Lower lobe of right lung (tissue), 2 donors: ENCODE results near the gene PRDM15. TPM values are rescaled to one million over a fixed set of nuclear protein-coding genes. Genes with fewer than 3 reads are reported as not detected.

Experiments
- ATAC-seq, 2 donors: fragments of 200-7000 bp; cut with Tn5 transposase; one replicate each; pipeline ENCODE4 v1.9.1; 2020 to 2022; ENCODE audit warnings: mild to moderate bottlenecking in 2 of 2, moderate library complexity in 2 of 2
- DNase-seq: peaks from one replicate; pipeline ENCODE4 v3.0.0-alpha.2; 2020
- H3K27ac ChIP-seq: fragments of 200-600 bp; one replicate; pipeline ENCODE4 v1.8.0; 2022
- H3K27me3 ChIP-seq: fragments of 200-600 bp; one replicate; pipeline ENCODE4 v1.8.0; 2022; ENCODE audit warnings: low read depth
- H3K36me3 ChIP-seq: fragments of 200-600 bp; one replicate; pipeline ENCODE4 v1.8.0; 2022; ENCODE audit warnings: mild to moderate bottlenecking
- H3K4me1 ChIP-seq: fragments of 200-600 bp; one replicate; pipeline ENCODE4 v1.8.0; 2022
- H3K4me3 ChIP-seq: fragments of 200-600 bp; one replicate; pipeline ENCODE4 v1.8.0; 2022; ENCODE audit warnings: mild to moderate bottlenecking
- H3K9me3 ChIP-seq: fragments of 200-600 bp; one replicate; pipeline ENCODE4 v1.8.0; 2022
- intact Hi-C: fragments of 100-400 bp; cut with DNase I; formaldehyde crosslinking; loops from one replicate; pipeline ENCODE4 v1.11.0; 2022
- total RNA-seq: library from RNA; stranded (reverse); fragmentation: NEBNext Ultra II Directional; extraction: Animal tissue kit (Norgen Biotek cat#: 25700); gene quantifications from one replicate; pipeline ENCODE4 v1.2.1, GENCODE V29; 2021
- TF ChIP-seq, protein P1 (sequence below): fragments of 200-600 bp; IDR thresholded peaks from one replicate; pipeline ENCODE4 v1.8.0; 2022; ENCODE audit warnings: antibody characterized with exemption, mild to moderate bottlenecking
- donor health status: DM: no; HTN: yes; CAD: no; lungs with severe emphysema.

Gene PRDM15
- total RNA-seq, 1 donor from 2014 or later, result 6.6 TPM

DNA sequence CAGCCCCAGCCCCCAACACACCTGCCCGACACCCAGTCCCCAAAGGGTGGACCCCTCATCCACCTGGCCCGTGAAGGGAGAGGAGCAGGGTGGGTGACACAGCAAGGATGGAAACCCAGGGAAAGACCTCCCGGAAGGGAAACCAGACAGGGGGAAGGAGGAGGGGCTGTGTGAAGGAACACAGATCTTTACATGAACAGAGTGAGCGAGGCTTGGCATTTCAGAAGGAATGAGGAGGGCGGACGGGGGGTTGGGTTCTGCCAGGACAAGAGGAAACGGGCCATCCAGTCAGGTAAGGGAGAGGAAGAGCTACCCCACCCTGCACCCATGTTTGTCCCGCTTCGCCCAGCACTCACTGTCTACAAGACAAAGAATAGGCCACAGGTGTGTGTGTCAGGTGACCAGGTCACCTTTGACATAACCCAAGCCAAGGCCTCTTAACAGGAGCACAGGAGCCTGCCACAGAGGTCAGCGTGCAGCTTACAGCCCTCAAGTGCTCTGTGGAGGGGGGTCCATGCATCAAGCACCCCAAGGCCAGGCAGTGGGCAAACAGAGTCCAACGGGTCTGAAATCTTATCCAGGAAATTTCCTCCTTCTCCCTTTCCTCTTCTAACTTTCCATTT lies 18.0 kb upstream of the PRDM15 start:
- Histone ChIP-seq H3K36me3 (peaks cover 53% of the 10 kb centered on the region), H3K9me3 (no peaks in the 10 kb centered on the region)
- intact Hi-C loops, result no loop called here

DNA sequence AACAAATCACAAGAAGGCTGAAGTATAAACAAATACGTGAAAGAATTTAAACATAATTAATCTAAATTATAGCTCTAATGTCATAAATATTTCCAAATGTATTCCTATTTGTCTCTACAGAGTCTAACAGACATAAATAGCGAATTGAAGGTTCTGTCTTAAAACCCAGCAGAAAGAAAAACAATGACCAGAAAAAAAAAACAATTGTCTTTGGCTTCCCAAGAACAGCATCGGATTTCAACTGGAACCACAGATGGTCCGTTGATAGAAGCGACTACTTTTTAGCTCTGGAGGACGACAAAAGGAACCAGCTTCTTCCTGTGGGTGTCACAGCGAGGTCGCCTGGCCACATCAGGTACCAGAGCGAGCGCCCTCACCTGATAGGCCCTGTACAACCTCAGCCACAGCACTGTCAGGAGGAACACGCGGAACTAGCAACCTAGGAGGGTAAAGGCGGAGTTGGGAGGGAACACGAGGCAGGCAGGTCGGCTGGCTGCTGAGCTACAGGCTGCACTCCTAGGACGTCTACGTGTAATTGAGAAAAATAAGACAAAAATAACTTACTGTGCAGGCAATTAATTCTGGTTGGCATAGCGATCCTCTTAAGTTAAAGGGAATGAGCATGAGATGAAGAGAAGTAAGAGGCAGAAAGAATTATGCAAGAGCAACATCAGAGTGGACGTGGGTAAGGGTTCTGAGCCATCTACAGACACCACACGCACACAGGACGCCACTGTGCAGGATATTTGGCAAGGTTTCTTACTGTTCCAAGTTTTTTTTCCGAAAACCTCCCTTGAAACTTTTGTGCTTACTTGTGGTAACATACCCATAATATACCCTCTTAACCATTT lies 16.7 kb upstream of the PRDM15 start:
- TF ChIP-seq, protein P1, sequence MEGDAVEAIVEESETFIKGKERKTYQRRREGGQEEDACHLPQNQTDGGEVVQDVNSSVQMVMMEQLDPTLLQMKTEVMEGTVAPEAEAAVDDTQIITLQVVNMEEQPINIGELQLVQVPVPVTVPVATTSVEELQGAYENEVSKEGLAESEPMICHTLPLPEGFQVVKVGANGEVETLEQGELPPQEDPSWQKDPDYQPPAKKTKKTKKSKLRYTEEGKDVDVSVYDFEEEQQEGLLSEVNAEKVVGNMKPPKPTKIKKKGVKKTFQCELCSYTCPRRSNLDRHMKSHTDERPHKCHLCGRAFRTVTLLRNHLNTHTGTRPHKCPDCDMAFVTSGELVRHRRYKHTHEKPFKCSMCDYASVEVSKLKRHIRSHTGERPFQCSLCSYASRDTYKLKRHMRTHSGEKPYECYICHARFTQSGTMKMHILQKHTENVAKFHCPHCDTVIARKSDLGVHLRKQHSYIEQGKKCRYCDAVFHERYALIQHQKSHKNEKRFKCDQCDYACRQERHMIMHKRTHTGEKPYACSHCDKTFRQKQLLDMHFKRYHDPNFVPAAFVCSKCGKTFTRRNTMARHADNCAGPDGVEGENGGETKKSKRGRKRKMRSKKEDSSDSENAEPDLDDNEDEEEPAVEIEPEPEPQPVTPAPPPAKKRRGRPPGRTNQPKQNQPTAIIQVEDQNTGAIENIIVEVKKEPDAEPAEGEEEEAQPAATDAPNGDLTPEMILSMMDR, result no peak
- Histone ChIP-seq H3K9me3 (no peaks in the 10 kb centered on the region), H3K36me3 (peaks cover 49% of the 10 kb centered on the region), H3K27ac (no peak overlapping the region), H3K4me3 (no peak overlapping the region), H3K27me3 (no peaks in the 10 kb centered on the region), H3K4me1 (no peaks in the 10 kb centered on the region)
- DNase-seq (no peak), ATAC-seq (peak in 1 of 2 donors; percentile 14)
- intact Hi-C loops, result no loop called here

More for the DNA sequence above, 18.0 kb upstream of the PRDM15 start:
- Histone ChIP-seq H3K27ac (no peak overlapping the region), H3K4me1 (no peaks in the 10 kb centered on the region), H3K4me3 (no peak overlapping the region), H3K27me3 (no peaks in the 10 kb centered on the region)
- TF ChIP-seq, protein P1, result no peak
- DNase-seq, result no peak
- no peak for ATAC-seq

DNA sequence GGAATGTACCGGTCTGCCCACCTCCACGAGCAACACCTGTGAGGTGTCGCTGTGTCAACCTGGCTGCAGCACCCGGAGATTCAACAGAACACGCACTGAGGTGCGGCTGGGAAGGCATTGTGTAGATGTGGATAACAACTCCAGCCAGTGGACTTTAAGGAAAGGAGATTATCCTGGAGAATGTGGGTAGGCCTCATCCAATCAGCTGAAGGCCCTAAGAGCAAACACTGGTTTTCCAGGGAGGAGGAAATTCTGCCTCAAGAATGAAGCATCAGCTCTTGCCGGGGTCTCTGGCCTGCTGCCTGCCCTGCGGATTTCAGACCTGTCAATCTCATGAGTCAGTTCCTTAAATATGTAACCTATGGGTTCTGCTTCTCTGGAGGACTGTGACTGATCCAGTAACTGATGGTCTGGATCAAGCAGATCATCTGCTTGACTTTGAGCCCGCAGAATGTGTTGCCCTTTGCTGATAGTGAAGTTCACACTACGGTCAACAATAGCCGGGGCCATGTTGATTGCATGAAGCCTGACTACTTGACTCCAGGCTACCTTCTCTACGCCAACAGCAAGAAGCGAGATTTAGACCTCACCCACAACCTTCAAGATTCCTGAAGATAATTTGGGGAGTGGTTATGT lies 15.9 kb upstream of the PRDM15 start:
- no peaks in the 10 kb centered on the region for H3K4me1 ChIP-seq
- DNase-seq (no peak), ATAC-seq (no peak)
- H3K9me3 ChIP-seq, result no peaks in the 10 kb centered on the region
- intact Hi-C loops, result no loop called here
- TF ChIP-seq, protein P1, result no peak
- no peak overlapping the region for H3K27ac ChIP-seq
- peaks cover 48% of the 10 kb centered on the region for H3K36me3 ChIP-seq
- H3K4me3 ChIP-seq, result no peak overlapping the region
- H3K27me3 ChIP-seq, result no peaks in the 10 kb centered on the region

DNA sequence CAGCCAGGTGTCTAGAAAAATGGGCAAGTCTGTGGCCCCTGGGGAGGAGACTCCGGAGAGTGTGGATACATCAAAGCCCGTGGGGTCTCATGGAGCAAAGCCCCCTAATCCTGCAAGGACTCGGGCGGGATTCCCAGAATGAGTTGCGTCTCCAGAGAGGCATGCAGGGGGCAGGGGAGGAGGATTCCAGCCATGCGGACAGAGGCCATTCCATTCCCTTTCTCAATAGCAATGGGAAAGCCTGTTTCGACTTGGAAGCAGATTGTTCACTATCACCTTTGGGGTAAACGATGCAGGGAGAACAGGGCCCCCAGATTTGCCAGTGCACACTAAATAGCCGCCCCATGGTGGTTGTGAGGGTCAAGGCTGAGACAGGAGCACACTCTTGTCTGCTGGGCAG lies 15.4 kb upstream of the PRDM15 start:
- Histone ChIP-seq H3K4me3 (no peak overlapping the region), H3K27me3 (no peaks in the 10 kb centered on the region), H3K36me3 (peaks cover 48% of the 10 kb centered on the region), H3K9me3 (no peaks in the 10 kb centered on the region), H3K4me1 (no peaks in the 10 kb centered on the region), H3K27ac (no peak overlapping the region)
- ATAC-seq, result no peak
- TF ChIP-seq, protein P1, result no peak
- intact Hi-C loops, result no loop called here
- no peak for DNase-seq

DNA sequence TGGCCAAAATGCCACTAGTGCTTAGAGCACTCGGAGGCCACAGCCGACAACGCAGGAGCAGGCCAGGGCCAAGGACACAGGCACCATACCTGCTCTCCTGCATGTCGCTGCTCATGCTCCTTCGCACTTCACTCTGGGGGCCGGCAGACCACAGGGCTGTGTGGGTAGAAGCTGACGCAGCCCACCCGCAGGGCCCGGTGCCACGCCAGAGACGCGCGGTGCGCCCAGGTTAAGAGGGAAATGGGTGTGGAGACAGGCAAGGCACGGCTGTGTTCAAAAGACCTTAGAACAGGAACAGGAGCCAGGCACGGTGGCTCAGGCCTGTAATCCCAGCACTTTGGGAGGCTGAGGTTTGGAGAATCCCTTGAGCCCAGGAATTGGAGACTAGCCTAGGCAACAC lies 13.6 kb upstream of the PRDM15 start:
- H3K27ac ChIP-seq, result no peak overlapping the region
- peaks cover 46% of the 10 kb centered on the region for H3K36me3 ChIP-seq
- TF ChIP-seq, protein P1, result no peak
- no peaks in the 10 kb centered on the region for H3K4me1 ChIP-seq
- ATAC-seq (no peak), DNase-seq (no peak)
- no peak overlapping the region for H3K4me3 ChIP-seq
- intact Hi-C loops, result no loop called here
- H3K9me3 ChIP-seq, result no peaks in the 10 kb centered on the region
- no peaks in the 10 kb centered on the region for H3K27me3 ChIP-seq
